Measurements from ENCODE around the gene MX2. TPM values are rescaled to one million over a fixed set of nuclear protein-coding genes. Genes with fewer than 3 reads are reported as not detected.

The MX2 gene
- polyA plus RNA-seq, 1 donor = 1.1 TPM

DNA sequence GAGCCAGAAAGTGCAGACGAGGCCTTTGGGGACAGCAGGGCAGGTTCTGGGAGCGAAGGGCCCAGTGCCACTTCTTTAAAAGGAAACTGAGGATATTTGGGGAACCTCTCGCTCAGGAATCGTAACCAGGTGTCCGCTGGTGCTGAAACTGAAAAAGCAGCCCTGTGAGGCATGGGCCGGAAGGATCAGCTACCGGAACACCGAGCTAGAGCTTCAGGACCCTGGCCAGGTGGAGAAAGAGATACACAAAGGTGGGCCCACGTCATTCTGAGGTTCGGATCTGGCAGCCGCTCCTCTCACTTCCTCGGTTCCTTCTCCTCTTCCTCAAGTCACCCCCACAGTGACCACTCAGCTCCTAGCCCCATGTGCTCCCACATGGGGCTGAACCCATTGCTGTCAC, 18.1 kb downstream of the MX2 start:
- no peak for DNase-seq (ENCODE audit: low read depth)

DNA sequence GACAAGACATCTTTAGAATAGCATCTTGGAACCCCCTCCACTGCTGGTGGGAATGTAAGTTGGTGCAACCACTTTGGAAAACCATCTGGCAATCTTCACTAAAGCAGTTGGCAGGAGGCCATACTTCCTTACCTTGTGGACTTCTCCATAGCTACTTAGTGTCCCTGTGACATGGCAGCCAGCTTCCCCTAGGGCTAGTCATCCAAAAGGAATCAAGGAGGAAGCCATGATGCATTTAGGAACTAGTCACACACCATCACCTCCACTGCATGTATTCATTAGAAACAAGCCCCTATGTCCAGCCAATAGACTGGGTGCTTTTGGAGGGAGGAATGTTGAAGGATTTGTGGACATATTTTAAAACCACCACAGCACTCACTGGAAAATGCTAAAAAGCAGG, 19.9 kb downstream of the MX2 start:
- DNase-seq (ENCODE audit: low read depth) = no peak

DNA sequence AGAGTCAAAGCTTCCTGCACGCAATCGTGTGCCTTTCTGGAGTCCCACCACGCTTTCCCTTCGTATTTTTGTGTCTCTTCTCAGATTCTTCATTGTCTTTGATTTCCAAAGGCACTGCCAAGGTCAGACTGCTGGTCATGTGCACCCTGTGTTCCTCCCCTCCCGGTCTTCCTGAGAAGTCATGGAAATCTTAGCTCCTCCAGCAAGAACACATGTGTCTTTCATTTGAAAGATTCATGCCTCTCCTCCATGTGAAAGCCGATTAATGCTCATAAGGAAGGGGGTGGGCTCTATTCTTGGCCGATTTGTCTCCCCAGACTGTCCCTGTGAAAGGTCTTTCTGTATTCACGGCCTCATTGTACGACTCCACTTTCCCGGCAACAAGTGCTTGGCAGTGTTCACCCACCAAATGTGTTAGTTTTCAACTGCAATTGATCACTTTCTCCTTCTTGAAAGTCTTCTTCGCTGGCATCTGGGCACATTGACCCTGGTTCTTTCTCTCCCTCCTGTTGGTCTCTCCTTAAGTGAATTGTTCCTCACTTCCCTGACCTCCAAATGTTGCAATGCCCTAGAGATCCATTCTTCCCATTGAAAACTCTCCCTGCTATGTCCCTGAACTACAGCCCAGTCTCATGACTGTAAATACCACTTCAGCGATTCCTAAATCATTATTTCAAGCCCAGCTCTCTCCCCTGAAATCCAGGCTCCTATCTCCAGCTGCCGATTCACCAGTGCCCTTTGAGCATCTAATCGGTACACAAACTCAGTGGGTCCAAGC, 25.4 kb downstream of the MX2 start:
- no peak for DNase-seq (ENCODE audit: low read depth)

DNA sequence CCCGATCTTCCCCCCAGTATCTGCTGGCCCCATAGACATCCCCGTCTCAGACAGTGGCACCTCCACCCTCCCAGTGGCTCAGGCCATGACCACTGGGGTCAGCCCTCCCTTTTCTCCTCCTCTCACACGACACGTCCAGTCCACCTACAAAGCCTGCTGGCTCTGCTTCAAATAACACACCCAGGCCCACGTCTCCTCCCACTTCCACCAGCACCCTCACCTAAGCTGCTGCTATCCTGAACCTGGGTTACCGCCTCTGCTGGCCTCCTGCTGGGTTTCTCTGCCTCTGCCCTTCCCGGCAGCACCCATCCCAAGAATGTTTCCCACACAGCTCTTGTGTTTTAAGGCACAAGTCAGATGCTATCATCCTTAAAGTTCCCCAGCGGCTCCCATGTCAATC, 26.0 kb downstream of the MX2 start:
- no peak for DNase-seq (ENCODE audit: low read depth)

DNA sequence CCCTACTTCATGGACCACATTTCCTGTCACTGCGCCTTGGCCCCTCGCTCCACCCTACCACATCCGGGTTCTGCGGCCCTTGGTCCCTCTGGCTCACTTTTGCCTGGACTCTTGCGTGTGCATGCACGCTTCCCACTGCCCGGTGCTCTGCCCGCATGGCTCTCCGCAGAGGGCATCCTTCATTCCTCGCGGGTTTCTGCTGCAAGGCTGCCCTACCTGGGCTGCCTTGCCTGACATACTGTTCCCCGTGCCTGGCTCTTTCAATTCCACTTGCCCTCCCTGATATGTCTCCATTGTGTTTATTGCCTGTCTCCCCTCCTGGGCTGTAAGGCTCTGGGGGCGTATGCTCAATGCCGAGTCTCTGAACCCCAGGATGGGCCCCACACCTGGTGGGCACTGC, 26.4 kb downstream of the MX2 start:
- DNase-seq (ENCODE audit: low read depth) = no peak

DNA sequence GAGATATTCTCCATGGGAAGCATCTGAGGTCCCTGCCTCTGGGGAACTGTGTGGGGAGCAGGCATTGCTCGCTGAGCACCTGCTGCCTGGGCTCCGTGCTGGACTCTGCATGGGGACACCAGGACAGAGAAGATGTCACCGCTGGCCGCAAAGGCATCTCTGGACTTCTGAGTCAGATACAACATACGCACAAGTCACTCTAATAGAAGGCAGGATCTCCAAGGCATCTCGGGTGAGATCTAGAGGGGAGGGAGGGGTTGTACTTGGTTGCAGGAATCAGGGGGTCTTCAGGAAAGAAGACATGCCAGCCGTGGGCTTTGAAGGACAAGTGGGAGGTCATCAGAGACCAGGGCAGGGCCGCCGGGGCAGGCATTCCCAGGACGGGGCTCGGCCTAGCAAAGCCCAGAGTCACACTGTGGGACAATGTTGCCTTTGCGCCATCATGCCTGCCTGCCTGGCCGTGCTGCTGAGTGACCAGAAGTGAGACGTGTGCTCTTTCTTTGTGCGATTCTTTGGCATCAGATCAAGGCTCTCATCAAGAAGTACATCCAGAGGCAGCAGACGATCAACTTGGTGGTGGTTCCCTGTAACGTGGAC, 28.3 kb downstream of the MX2 start:
- DNase-seq (ENCODE audit: low read depth) = no peak

DNA sequence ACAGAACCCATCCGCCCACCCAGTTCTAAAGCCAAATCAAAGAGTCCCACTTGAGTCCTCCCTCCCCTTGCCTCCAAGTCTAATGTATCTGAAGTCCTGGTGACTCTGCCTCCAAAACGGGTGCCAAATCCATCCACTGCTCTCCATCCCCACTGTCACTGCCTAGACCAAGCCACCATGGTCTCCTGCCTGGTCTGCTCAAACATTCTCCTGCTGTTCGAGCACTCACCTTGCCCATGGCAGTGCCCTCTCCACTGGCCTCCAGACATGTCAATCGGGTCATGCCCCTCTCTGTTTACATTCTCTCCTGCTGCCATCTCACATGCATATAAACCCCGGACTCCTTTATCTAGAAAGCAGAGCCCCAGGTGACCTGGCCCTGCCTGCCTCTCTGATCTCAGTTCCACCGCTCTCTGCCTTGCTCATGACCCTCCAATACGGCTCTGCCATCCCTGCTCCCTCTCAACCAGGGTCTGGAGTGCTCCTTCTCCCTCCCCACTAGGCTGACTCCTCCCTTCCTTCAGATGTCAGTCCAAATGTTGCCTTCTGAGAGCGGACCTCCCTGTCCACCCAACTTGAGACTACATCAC, 32.1 kb downstream of the MX2 start:
- DNase-seq (ENCODE audit: low read depth) = no peak

DNA sequence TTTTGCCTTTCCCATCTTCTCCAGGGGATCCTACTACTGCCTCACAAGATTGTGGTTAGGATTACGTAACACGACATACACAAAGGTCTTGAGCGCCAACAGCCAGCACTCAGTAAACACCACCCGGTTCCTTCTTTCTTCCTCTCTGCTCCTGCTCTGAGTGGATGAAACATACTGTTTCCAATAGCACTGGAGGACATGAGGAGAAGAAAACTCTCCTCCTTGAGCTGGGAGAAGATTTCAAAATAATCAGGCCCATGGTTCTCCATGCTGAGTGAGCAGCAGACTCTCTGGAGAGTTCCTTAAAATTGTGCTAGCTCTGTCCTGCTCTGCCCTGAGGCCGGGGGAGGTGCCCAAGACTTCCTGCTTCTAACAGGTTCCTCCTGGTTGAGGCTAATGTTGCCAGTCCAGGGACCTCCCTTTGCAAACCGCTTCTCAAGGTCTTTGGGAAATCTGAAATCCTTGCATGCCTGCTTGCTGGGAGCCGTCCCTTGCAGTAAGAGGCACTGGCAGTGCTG, 34.8 kb downstream of the MX2 start:
- no peak for DNase-seq (ENCODE audit: low read depth)

DNA sequence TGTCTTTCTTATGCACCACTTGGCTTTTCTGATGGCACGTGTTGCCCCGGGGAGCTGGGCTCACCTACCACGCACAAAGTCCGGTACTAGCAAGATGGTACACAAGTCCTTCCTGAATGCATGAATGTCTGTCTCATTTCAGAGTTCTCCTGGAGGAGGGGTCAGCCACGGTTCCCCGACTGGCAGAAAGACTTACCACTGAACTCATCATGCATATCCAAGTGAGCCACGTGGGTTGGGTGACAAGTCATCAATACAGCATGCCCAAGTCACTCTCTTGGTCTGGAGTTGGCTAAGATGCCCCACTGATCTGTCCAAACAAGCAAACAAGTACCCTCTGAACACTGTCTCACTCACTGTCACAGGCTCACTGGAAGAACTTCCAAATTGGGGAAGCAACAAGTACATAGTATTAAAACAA, 35.7 kb downstream of the MX2 start:
- DNase-seq (ENCODE audit: low read depth) = no peak

DNA sequence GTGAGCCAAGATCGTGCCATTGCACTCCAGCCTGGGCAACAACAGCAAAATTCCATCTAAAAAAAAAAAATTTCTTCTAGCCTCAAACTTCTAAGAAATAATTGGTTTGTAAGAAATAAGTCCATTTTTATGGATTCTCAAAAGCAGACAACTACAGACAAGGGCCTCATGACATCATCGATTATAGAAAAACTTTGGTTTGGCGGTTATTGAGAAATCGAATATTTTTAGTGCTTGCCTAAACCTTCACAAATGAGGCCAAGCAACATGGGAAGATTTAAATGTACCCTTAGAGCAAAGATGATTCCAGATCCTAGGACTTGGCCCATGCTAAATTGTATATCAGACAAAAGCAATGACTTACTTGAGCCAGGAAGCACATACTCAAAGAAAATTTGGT, 36.4 kb downstream of the MX2 start:
- DNase-seq (ENCODE audit: low read depth) = no peak

DNA sequence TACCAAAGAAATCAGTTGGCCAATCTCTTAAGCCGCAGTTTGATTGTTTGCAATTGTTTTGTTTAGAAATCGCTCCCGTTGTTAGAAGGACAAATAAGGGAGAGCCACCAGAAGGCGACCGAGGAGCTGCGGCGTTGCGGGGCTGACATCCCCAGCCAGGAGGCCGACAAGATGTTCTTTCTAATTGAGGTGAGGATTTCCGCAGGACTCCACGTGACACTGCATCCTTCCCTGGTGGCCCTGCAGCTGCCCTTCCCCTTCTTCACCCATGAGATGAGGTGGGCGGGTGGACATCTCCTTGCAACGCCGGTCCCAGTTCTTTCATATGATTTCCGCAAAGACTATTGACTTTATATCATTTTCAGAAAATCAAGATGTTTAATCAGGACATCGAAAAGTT, 37.0 kb downstream of the MX2 start:
- no peak for DNase-seq (ENCODE audit: low read depth)

DNA sequence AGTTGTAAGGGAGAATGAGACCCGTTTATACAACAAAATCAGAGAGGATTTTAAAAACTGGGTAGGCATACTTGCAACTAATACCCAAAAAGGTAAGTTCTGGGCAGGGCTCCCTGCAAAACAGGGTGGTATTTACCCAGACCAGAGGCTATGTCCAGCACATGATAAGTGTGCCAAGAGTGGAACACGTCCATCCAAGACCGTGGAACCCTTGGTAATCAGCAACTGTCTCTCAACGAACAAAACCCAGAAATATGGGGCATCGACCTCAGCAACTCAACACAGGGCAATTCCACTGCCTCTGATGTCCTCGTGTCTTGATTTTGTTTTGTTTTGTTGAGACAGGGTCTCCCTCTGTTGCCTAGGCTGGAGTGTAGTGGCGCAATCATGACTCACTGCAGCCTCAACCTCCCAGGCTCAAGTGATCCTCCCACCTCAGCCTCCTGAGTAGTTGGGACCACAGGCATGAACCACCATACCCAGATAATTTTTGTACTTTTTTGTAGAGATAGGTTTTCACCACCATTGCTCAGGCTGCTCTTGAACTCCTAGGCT, 37.5 kb downstream of the MX2 start:
- no peak for DNase-seq (ENCODE audit: low read depth)

DNA sequence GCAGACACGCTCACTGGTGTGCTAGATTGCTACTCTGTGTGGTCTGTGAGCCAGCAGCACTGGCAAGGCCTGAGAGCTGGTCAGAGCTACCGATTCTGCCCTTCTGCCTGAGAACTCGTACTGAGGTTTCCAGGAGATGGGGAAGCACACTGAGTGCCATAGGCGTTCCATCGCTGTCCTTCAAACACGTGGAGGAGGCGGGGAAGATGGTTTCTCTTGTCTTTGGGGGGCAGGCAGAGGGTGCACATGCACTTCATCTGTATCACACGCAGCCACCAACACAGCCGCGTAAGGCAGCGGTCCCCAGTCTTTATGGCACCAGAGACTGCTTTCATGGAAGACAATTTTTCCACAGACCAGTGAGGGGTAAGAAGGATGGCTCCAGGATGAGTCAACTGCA, 40.4 kb downstream of the MX2 start:
- no peak for DNase-seq (ENCODE audit: low read depth)

DNA sequence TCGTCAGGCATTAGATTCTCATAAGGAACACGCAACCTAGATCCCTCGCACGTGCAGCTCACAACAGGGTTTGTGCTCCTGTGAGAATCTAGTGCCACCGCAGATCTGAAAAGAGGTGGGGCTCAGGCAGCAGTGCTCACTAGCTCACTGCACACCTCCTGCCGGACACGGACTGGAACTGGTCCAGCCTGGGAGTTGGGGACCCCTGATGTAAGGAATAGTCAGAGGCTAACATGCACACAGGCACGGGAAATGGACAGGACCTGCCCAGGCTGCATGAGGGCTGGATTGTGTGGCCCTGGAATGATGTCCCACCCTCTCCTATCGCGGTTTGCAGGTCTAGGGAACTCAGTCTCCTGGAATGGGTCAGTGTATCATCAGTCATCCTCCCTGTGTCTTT, 41.0 kb downstream of the MX2 start:
- DNase-seq (ENCODE audit: low read depth) = no peak

DNA sequence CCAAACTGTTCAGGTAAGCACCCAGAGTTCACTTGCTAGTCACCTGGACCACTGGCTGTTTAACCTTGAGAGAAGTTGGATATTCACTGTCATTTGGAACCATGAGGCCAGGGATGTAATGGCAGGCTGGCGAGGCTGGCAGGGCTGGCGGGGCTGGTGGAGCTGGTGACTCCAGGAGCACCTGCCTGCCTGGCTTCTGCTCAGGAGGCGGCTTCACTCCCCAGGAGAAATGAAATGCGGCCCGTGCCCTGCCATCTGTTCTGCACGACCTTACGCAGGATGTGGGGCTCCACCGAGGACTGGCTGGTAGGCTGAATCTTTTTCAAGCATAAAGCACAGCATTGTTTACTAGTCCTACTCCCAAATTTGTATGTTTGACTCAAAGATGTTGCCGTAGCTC, 41.5 kb downstream of the MX2 start:
- no peak for DNase-seq (ENCODE audit: low read depth)

DNA sequence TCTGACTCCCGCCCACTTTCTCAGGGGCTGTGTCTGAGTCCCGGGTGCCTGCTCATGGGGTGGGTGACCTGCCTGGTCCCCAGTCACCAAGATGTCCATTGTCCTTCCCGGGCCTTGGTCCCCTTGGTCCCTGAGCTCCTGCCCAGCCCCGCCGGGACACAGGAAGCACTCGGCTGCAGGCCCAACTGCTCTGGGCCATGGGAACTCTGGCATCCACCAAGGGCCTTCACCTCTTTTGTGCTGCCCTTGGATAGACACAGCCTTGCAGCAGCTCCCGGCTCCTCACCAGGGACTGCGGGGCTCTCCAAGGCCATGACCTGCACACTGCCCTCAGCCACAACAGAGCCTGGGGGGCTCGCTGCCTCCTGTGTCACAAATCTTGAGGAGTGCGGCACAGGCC, 42.1 kb downstream of the MX2 start:
- no peak for DNase-seq (ENCODE audit: low read depth)

DNA sequence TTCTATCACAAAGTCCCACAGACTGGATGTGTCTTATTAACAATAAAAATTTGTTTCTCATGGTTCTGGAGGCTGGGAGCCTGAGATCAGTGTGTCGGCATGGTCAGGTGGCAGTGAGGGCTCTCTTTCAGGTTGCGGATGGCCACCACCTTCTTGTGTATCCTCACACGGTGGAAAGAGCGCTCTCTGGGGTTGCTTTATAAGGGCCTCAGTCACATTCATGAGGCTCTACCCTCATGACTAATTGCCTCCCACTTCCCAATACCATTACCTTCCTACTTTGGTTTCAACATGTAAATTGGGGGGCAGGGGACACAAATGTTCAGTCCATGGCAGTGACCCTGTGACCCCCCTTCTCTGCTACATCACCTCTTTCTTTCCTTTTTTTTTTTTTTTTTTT, 43.5 kb downstream of the MX2 start:
- no peak for DNase-seq (ENCODE audit: low read depth)

DNA sequence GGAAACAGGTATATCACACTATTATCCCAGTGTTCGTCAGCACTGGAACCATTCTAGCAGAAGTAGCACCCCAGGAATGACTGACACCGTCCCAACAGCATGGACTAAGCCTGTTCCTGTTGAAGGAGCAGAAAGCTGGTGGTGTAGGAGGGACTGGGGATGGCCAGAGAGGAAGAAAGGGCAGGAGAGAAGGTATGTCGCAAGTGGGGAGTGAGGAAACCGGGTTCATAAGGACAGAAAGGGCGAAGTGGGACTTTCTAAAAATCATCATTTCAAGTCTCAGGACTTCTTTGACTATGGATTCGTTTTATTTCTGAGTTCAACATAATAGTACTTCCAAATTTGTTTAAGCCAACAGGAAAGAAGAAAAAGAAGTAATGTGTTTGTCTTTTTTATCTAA, 44.5 kb downstream of the MX2 start:
- DNase-seq (ENCODE audit: low read depth) = no peak

DNA sequence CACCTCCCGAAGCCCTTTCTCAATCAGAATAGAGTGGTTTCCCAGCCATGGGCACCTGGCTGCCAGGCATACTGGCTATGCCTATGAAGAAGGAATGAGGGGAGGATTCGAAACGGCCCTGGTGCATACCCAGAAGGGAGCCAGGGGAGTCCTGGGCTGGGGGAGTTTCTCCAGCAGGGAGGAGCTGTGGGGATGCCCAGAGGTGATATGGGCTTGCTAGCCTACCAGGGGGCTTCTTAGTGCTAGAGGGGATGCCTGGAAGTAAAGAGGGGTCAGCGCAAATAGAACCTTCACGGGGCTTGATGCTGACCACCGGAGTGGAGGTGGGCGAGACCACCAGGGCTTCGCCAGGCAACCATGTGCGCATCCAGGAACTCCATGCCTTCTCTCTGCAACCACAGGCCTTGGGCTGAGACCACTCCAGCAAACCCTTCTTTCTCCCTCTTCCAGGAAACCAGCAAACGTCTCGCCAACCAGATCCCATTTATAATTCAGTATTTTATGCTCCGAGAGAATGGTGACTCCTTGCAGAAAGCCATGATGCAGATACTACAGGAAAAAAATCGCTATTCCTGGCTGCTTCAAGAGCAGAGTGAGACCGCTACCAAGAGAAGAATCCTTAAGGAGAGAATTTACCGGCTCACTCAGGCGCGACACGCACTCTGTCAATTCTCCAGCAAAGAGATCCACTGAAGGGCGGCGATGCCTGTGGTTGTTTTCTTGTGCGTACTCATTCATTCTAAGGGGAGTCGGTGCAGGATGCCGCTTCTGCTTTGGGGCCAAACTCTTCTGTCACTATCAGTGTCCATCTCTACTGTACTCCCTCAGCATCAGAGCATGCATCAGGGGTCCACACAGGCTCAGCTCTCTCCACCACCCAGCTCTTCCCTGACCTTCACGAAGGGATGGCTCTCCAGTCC, 46.0 kb downstream of the MX2 start:
- no peak for DNase-seq (ENCODE audit: low read depth)

DNA sequence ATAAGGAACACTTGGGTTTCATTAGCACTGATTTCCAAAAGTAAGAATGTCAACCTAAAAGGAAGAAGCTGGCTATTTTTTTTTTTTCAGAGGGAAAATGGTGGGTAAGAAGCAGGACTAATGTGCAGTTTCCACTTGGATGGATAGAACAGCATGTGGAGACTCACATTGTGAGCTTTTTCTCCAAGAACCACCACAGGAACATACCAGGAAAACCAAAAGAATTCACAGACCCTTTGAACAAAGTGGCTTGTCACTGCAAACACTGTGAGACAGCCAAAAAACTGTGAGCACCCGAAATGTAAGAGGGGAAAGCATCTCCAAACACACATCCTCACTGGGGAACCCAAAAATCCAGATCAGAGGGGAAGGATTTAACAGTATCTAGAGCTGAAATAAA, 48.5 kb downstream of the MX2 start:
- no peak for DNase-seq (ENCODE audit: low read depth)

DNA sequence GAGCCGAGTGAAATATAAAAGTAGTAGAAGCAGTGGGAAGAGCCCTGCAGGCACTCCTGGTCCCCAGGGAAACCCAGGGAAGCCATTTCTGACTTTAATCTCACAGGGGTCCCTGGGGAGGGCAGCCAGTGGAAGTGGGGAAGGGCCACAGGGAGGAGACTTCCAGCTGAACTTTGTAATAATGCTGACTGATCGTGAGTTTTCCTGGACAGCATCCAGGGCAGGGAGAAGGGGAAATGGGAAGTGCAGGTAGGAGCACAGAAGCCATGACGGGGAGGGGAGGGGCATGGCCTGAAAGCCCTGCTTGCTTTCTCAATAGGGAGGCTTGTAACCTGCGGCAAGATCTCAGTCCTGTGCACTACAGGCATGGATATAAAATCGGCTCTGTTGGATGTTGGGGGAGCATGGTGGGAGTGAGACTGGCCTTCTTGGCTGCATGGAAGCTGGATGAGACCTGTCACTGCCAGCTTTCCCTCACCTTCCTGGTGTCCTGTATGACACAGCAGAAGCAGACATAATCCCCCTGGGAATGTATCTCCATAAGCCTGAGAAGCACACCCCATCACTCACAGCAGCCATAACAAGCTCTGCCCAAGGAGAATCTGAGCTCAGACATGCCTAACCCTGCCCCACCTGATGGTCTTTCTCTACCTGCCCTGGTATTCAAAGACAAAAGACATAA, 49.1 kb downstream of the MX2 start:
- DNase-seq (ENCODE audit: low read depth) = no peak

All from forelimb muscle (tissue), 1 donor.